A549 treated with GW870086 at 1 μM for 4 hours (cell line): ENCODE measurements around the gene METTL14. TPM values are rescaled to one million over a fixed set of nuclear protein-coding genes. Genes with fewer than 3 reads are reported as not detected.

Source experiments
- total RNA-seq: library from RNA; stranded (reverse); fragments of 200-300 nt; extraction: Qiagen RNA extraction; gene quantifications from 5 replicates; pipeline ENCODE4 v1.2.3, GENCODE V29; 2022; ENCODE audit warnings: low read depth

Gene METTL14
- 13.0 to 19.5 TPM (median 14.9 TPM) in 5 replicates for total RNA-seq

GRCh38 chr4:118684873-118685811 lies at the start of gene METTL14:
TSS of gene METTL14 (plus strand) at chr4:118685392. CDS start at chr4:118685535, 143 bp downstream.

Other genes starting within 250 kb of the METTL14 start
- 13.9 to 18.7 TPM (median 15.7 TPM) in 5 replicates for gene SEC24D, start 150.7 kb downstream of the METTL14 start, total RNA-seq
- gene SYNPO2, start 203.5 kb downstream of the METTL14 start, total RNA-seq = 0.73 to 1.3 TPM (median 1.1 TPM) in 5 replicates